ENCODE data around the gene ALG13. TPM values are rescaled to one million over a fixed set of nuclear protein-coding genes. Genes with fewer than 3 reads are reported as not detected.

Gene ALG13
- total and polyA plus RNA-seq, 2 donors (not counting 1 experiment from before 2014, with no cell fraction given), result 138 to 166 TPM

GRCh38 chrX:111736571-111736970 lies 55.6 kb downstream of the ALG13 start:
- POLR2A ChIA-PET, result no interaction called here
- no peak overlapping the region for H3K27ac Mint-ChIP-seq
- WGBS (ENCODE audit: insufficient coverage), result no CpG with 5 or more reads among the region's 3 CpGs

GRCh38 chrX:111742018-111742417 lies 61.0 kb downstream of the ALG13 start:
- intact Hi-C loops (cut with micrococcal nuclease), result no loop called here
- no peak overlapping the region for H3K4me3 ChIP-seq (ENCODE audit: control extremely low read depth in 1 of 5, extremely low read depth in 1 of 5, insufficient read depth in 1 of 5, low read depth in 2 of 5, low read length in 4 of 5)
- H3K9me3 Mint-ChIP-seq (ENCODE audit: insufficient read depth), result no peaks in the 10 kb centered on the region
- ChIA-PET CTCF (no interaction called here), POLR2A (no interaction called here)
- H2AFZ ChIP-seq (ENCODE audit: insufficient read depth, low read depth, low read length, poor library complexity, severe bottlenecking), result no peak overlapping the region
- H3K27me3 ChIP-seq (replicated peaks in 1 of 4; ENCODE audit: control extremely low read depth in 1 of 4, control insufficient read depth in 3 of 4, insufficient read depth in 4 of 4, low read length in 3 of 4), result no peaks in the 10 kb centered on the region
- ATAC-seq (ENCODE audit: low read depth), result no peak
- no peaks in the 10 kb centered on the region for H3K79me2 ChIP-seq (ENCODE audit: control insufficient read depth, insufficient read depth, low read length)
- H3K4me3 Mint-ChIP-seq, result no peak overlapping the region
- no peaks in the 10 kb centered on the region for H3K27me3 Mint-ChIP-seq
- H3K4me1 Mint-ChIP-seq, result no peaks in the 10 kb centered on the region
- H3K27ac Mint-ChIP-seq, result no peak overlapping the region
- no peaks in the 10 kb centered on the region for H3K9me3 ChIP-seq (ENCODE audit: control extremely low read depth in 1 of 3, control insufficient read depth in 2 of 3, insufficient read depth in 1 of 3, low read length in 2 of 3)
- H4K20me1 ChIP-seq (ENCODE audit: control insufficient read depth, insufficient read depth, low read length, poor library complexity, severe bottlenecking), result no peaks in the 10 kb centered on the region
- DNase-seq, result no peak
- no peak overlapping the region for H3K4me2 ChIP-seq (replicated peaks; ENCODE audit: low read depth, low read length, poor library complexity, severe bottlenecking)
- no peaks in the 10 kb centered on the region for H3K4me1 ChIP-seq (ENCODE audit: control insufficient read depth in 2 of 2, insufficient read depth in 2 of 2, low read length in 2 of 2)
- TF ChIP-seq CTCF (IDR thresholded peaks at IDR 0.05) (no peak), EZH2 (IDR thresholded peaks at IDR 0.05; ENCODE audit: borderline replicate concordance, insufficient read depth, low read depth, low read length, poor library complexity, severe bottlenecking) (no peak)
- no CpG with 5 or more reads among the region's 2 CpGs for WGBS (ENCODE audit: insufficient coverage)
- no peak overlapping the region for H3K9ac ChIP-seq (ENCODE audit: low read length)
- H3K27ac ChIP-seq (ENCODE audit: low read length in 2 of 2), result no peak overlapping the region
- H3K36me3 ChIP-seq (replicated peaks in 1 of 2; ENCODE audit: control extremely low read depth in 1 of 2, control insufficient read depth in 1 of 2, extremely low read depth in 1 of 2, insufficient read depth in 2 of 2, low read length in 1 of 2), result peaks cover 2 to 42% of the 10 kb centered on the region in 2 experiments

More at GRCh38 chrX:111736571-111736970, 55.6 kb downstream of the ALG13 start:
- Histone ChIP-seq H3K4me3 (ENCODE audit: control extremely low read depth in 1 of 5, extremely low read depth in 1 of 5, insufficient read depth in 1 of 5, low read depth in 2 of 5, low read length in 4 of 5) (no peak overlapping the region), H3K9ac (ENCODE audit: low read length) (no peak overlapping the region), H4K20me1 (ENCODE audit: control insufficient read depth, insufficient read depth, low read length, poor library complexity, severe bottlenecking) (peaks cover 2% of the 10 kb centered on the region), H3K27me3 (replicated peaks in 1 of 4; ENCODE audit: control extremely low read depth in 1 of 4, control insufficient read depth in 3 of 4, insufficient read depth in 4 of 4, low read length in 3 of 4) (no peaks in the 10 kb centered on the region), H2AFZ (ENCODE audit: insufficient read depth, low read depth, low read length, poor library complexity, severe bottlenecking) (no peak overlapping the region), H3K4me2 (replicated peaks; ENCODE audit: low read depth, low read length, poor library complexity, severe bottlenecking) (no peak overlapping the region), H3K79me2 (ENCODE audit: control insufficient read depth, insufficient read depth, low read length) (no peaks in the 10 kb centered on the region), H3K9me3 (ENCODE audit: control extremely low read depth in 1 of 3, control insufficient read depth in 2 of 3, insufficient read depth in 1 of 3, low read length in 2 of 3) (no peaks in the 10 kb centered on the region), H3K4me1 (ENCODE audit: control insufficient read depth in 2 of 2, insufficient read depth in 2 of 2, low read length in 2 of 2) (no peaks in the 10 kb centered on the region), H3K27ac (ENCODE audit: low read length in 2 of 2) (no peak overlapping the region), H3K36me3 (replicated peaks in 1 of 2; ENCODE audit: control extremely low read depth in 1 of 2, control insufficient read depth in 1 of 2, extremely low read depth in 1 of 2, insufficient read depth in 2 of 2, low read length in 1 of 2) (peaks cover 0 to 47% of the 10 kb centered on the region in 2 experiments)
- DNase-seq (no peak), ATAC-seq (ENCODE audit: low read depth) (no peak)
- intact Hi-C loops (cut with micrococcal nuclease), result no loop called here
- H3K27me3 Mint-ChIP-seq, result no peaks in the 10 kb centered on the region
- no peak for TF ChIP-seq EZH2 (IDR thresholded peaks at IDR 0.05; ENCODE audit: borderline replicate concordance, insufficient read depth, low read depth, low read length, poor library complexity, severe bottlenecking)
- TF ChIP-seq CTCF (IDR thresholded peaks at IDR 0.05), result no peak
- H3K4me3 Mint-ChIP-seq, result no peak overlapping the region
- no peaks in the 10 kb centered on the region for H3K9me3 Mint-ChIP-seq (ENCODE audit: insufficient read depth)
- H3K4me1 Mint-ChIP-seq, result no peaks in the 10 kb centered on the region
- CTCF ChIA-PET, result no interaction called here

All from B cell (primary cell).